ENCODE results near the gene KRABD2.
A peak's percentile ranks its signal among the peaks of the same experiment; 100 is the strongest.
"Not testable (repeated sequence)": the region's sequence is repeated elsewhere in the genome, so short reads cannot be mapped to it uniquely, and the experiment has no call there.

The KRABD2 gene

GRCh38 chr17:8360751-8361150 lies 15.8 kb downstream of the KRABD2 start:
- no peak for DNase-seq (ENCODE audit: low read depth)

- peak; percentile 20 for DNase-seq (ENCODE audit: low read depth)
These were observed 16.2 kb downstream of the KRABD2 start for GRCh38 chr17:8360260-8360659.

- DNase-seq (ENCODE audit: low read depth), result peak; percentile 88
These were observed 16.7 kb downstream of the KRABD2 start for GRCh38 chr17:8359769-8360168.

GRCh38 chr17:8357910-8358309 lies 18.6 kb downstream of the KRABD2 start:
- no peak for DNase-seq (ENCODE audit: low read depth)

- no peak for DNase-seq (ENCODE audit: low read depth)
These were observed 22.3 kb downstream of the KRABD2 start for GRCh38 chr17:8354236-8354635.

GRCh38 chr17:8353736-8354135 lies 22.8 kb downstream of the KRABD2 start:
- DNase-seq (ENCODE audit: low read depth), result no peak

GRCh38 chr17:8350339-8350738 lies 26.2 kb downstream of the KRABD2 start:
- DNase-seq (ENCODE audit: low read depth), result no peak

- DNase-seq (ENCODE audit: low read depth), result not testable (repeated sequence)
These were observed 29.5 kb downstream of the KRABD2 start for GRCh38 chr17:8347001-8347400.

GRCh38 chr17:8345951-8346665 lies 30.4 kb downstream of the KRABD2 start:
- DNase-seq (ENCODE audit: low read depth), result no peak

- DNase-seq (ENCODE audit: low read depth), result no peak
These were observed 31.3 kb downstream of the KRABD2 start for GRCh38 chr17:8345052-8345690.

- DNase-seq (ENCODE audit: low read depth), result no peak
These were observed 35.0 kb downstream of the KRABD2 start for GRCh38 chr17:8341456-8341855.

- no peak for DNase-seq (ENCODE audit: low read depth)
These were observed 37.0 kb downstream of the KRABD2 start, which contains the start of gene ODF4 for GRCh38 chr17:8339540-8339939. Gene ODF4 (plus strand): TSS chr17:8339840. CDS start chr17:8340052, 212 bp downstream.

GRCh38 chr17:8338753-8339140 lies 37.8 kb downstream of the KRABD2 start:
- no peak for DNase-seq (ENCODE audit: low read depth)

- DNase-seq (ENCODE audit: low read depth), result no peak
These were observed 38.4 kb downstream of the KRABD2 start for GRCh38 chr17:8337802-8338752.

- DNase-seq (ENCODE audit: low read depth), result no peak
These were observed 43.2 kb downstream of the KRABD2 start for GRCh38 chr17:8333281-8333680.

- no peak for DNase-seq (ENCODE audit: low read depth)
These were observed 43.8 kb downstream of the KRABD2 start for GRCh38 chr17:8332688-8333087.

- no peak for DNase-seq (ENCODE audit: low read depth)
These were observed 44.4 kb downstream of the KRABD2 start for GRCh38 chr17:8332128-8332527.

GRCh38 chr17:8327303-8327649 lies 49.2 kb downstream of the KRABD2 start:
- DNase-seq (ENCODE audit: low read depth), result no peak
